RWPE2 (cell line): ENCODE results near the gene GSTT2B.

ENCODE experiments used
- ATAC-seq: fragments of 200-7000 bp; cut with Tn5 transposase; 3 replicates; pipeline ENCODE4 v1.9.1; 2021; ENCODE audit warnings: low read depth
- DNase-seq: peaks from one replicate; pipeline ENCODE4 v3.0.0-alpha.2; 2020; ENCODE audit warnings: low spot score
- H3K27ac ChIP-seq: fragments of 450-650 bp; 2 replicates; pipeline ENCODE4 v1.5.1; 2017; ENCODE audit warnings: mild to moderate bottlenecking; ENCODE audit not compliant: poor library complexity, severe bottlenecking
- H3K27me3 ChIP-seq: fragments of 250-450 bp; sonication (Bioruptor Pico); 2 replicates; pipeline ENCODE4 v1.5.1; 2021; ENCODE audit warnings: mild to moderate bottlenecking, moderate library complexity; ENCODE audit not compliant: insufficient read depth, poor library complexity, severe bottlenecking
- H3K36me3 ChIP-seq: fragments of 250-450 bp; sonication (Bioruptor Pico); 2 replicates; pipeline ENCODE4 v1.5.1; 2020; ENCODE audit warnings: low read depth, mild to moderate bottlenecking, moderate library complexity
- H3K4me1 ChIP-seq: fragments of 250-450 bp; sonication (Bioruptor Pico); 2 replicates; pipeline ENCODE4 v1.5.1; 2021; ENCODE audit warnings: mild to moderate bottlenecking, moderate library complexity; ENCODE audit not compliant: insufficient read depth, poor library complexity, severe bottlenecking
- H3K4me3 ChIP-seq: fragments of 250-450 bp; sonication (Bioruptor Pico); 2 replicates; pipeline ENCODE4 v1.5.1; 2021; ENCODE audit warnings: mild to moderate bottlenecking, moderate library complexity; ENCODE audit not compliant: severe bottlenecking
- H3K9me3 ChIP-seq: fragments of 250-450 bp; sonication (Bioruptor Pico); 2 replicates; pipeline ENCODE4 v1.5.1; 2021; ENCODE audit warnings: mild to moderate bottlenecking, moderate library complexity; ENCODE audit not compliant: severe bottlenecking
- CTCF ChIP-seq: fragments of 450-650 bp; IDR thresholded peaks from one replicate; pipeline ENCODE4 v1.5.1; 2017; ENCODE audit warnings: mild to moderate bottlenecking, moderate library complexity; ENCODE audit not compliant: poor library complexity, severe bottlenecking

GSTT2B gene

GRCh38 chr22:24007253-24008021 lies 46.4 kb upstream of the GSTT2B start:
- Histone ChIP-seq H3K36me3 (no peaks in the 10 kb centered on the region), H3K27ac (no peak overlapping the region), H3K4me1 (no peaks in the 10 kb centered on the region), H3K4me3 (no peak overlapping the region), H3K9me3 (no peaks in the 10 kb centered on the region), H3K27me3 (no peaks in the 10 kb centered on the region)
- ATAC-seq (no peak), DNase-seq (no peak)
- TF ChIP-seq CTCF = no peak

GRCh38 chr22:24006914-24007214 lies 45.9 kb upstream of the GSTT2B start:
- Histone ChIP-seq H3K4me3 (no peak overlapping the region), H3K9me3 (no peaks in the 10 kb centered on the region), H3K36me3 (no peaks in the 10 kb centered on the region), H3K4me1 (no peaks in the 10 kb centered on the region), H3K27me3 (no peaks in the 10 kb centered on the region), H3K27ac (no peak overlapping the region)
- no peak for ATAC-seq
- TF ChIP-seq CTCF = no peak
- DNase-seq = no peak

GRCh38 chr22:24006207-24006913 lies 45.4 kb upstream of the GSTT2B start:
- Histone ChIP-seq H3K4me1 (no peaks in the 10 kb centered on the region), H3K27ac (no peak overlapping the region), H3K36me3 (no peaks in the 10 kb centered on the region), H3K4me3 (no peak overlapping the region), H3K9me3 (no peaks in the 10 kb centered on the region), H3K27me3 (no peaks in the 10 kb centered on the region)
- ATAC-seq (no peak), DNase-seq (no peak)
- no peak for TF ChIP-seq CTCF

GRCh38 chr22:24005201-24005600 lies 44.2 kb upstream of the GSTT2B start, which contains the start of gene GSTT4:
Gene GSTT4 (minus strand): TSS chr22:24005453. CDS start chr22:24005356, 97 bp downstream.
- Histone ChIP-seq H3K9me3 (no peaks in the 10 kb centered on the region), H3K27ac (no peak within 1 kb of the TSS), H3K36me3 (no peaks in the 10 kb centered on the region), H3K27me3 (no peaks in the 10 kb centered on the region), H3K4me1 (no peaks in the 10 kb centered on the region), H3K4me3 (no peak within 1 kb of the TSS)
- DNase-seq = no peak
- ATAC-seq = no peak
- TF ChIP-seq CTCF = no peak

GRCh38 chr22:24003887-24004286 lies 42.9 kb upstream of the GSTT2B start:
- no peak overlapping the region for H3K27ac ChIP-seq
- no peaks in the 10 kb centered on the region for H3K9me3 ChIP-seq
- H3K36me3 ChIP-seq = no peaks in the 10 kb centered on the region
- TF ChIP-seq CTCF = no peak
- H3K27me3 ChIP-seq = no peaks in the 10 kb centered on the region
- DNase-seq = no peak
- no peak for ATAC-seq
- H3K4me3 ChIP-seq = no peak overlapping the region
- H3K4me1 ChIP-seq = no peaks in the 10 kb centered on the region
